Peyer's patch (tissue), 4 donors: ENCODE results near the gene SDS.

Source experiments
- CTCF ChIP-seq, 6 experiments: fragments of 450-650 bp in 4 of 6; fragments of 200-600 bp in 2 of 6; sonication (generic) in 1 of 6; IDR thresholded peaks; one replicate each; pipeline ENCODE4 v1.5.1; 2017 to 2019; ENCODE audit warnings: antibody characterized with exemption in 6 of 6, mild to moderate bottlenecking in 3 of 6, moderate library complexity in 1 of 6
- POLR2A ChIP-seq, 2 donors: fragments of 450-650 bp; IDR thresholded peaks; one replicate each; pipeline ENCODE4 v1.5.1; 2017; ENCODE audit warnings: antibody characterized with exemption in 2 of 2, mild to moderate bottlenecking in 2 of 2, moderate library complexity in 2 of 2

GRCh38 chr12:113420996-113421595, 17.4 kb upstream of the SDS start:
- TF ChIP-seq CTCF (IDR thresholded peaks at IDR 0.05) (no peak), POLR2A (IDR thresholded peaks at IDR 0.05) (no peak)
